GM23338 (cell line): Measurements from ENCODE around the gene EFCAB6. TPM values are rescaled to one million over a fixed set of nuclear protein-coding genes. Genes with fewer than 3 reads are reported as not detected.

Experiments
- ATAC-seq: fragments of 200-7000 bp; cut with Tn5 transposase; 3 replicates; pipeline ENCODE4 v1.9.1; 2020
- DNase-seq: peaks from one replicate; pipeline ENCODE4 v3.0.0-alpha.2; 2015; ENCODE audit warnings: low spot score
- H2AFZ ChIP-seq: fragments of 200-600 bp; sonication (generic); 2 replicates; pipeline ENCODE4 v1.8.0; 2016; ENCODE audit warnings: antibody characterized with exemption, mild to moderate bottlenecking, moderate library complexity
- H3F3A ChIP-seq: fragments of 200-600 bp; sonication (generic); replicated peaks from 2 replicates; pipeline ENCODE4 v1.8.0; 2017; ENCODE audit warnings: antibody characterized with exemption, mixed run types, low read depth
- H3K27ac ChIP-seq: fragments of 200-600 bp; sonication (generic); 2 replicates; pipeline ENCODE4 v1.6.1; 2016; ENCODE audit warnings: low read depth
- H3K27me3 ChIP-seq: fragments of 200-600 bp; sonication (generic); 2 replicates; pipeline ENCODE4 v1.8.0; 2016; ENCODE audit warnings: mild to moderate bottlenecking, mixed run types, moderate library complexity; ENCODE audit not compliant: insufficient read depth
- H3K36me3 ChIP-seq: fragments of 200-600 bp; sonication (generic); 2 replicates; pipeline ENCODE4 v1.8.0; 2016; ENCODE audit warnings: mild to moderate bottlenecking; ENCODE audit not compliant: insufficient read depth
- H3K4me1 ChIP-seq: fragments of 200-600 bp; sonication (generic); 2 replicates; pipeline ENCODE4 v1.8.0; 2016; ENCODE audit warnings: mild to moderate bottlenecking, moderate library complexity; ENCODE audit not compliant: insufficient read depth
- H3K4me2 ChIP-seq: fragments of 200-600 bp; sonication (generic); 2 replicates; pipeline ENCODE4 v1.7.1; 2017; ENCODE audit warnings: mixed run types
- H3K4me3 ChIP-seq: fragments of 200-600 bp; sonication (generic); 2 replicates; pipeline ENCODE4 v1.6.1; 2016; ENCODE audit warnings: mixed run types
- H3K79me2 ChIP-seq: fragments of 200-600 bp; sonication (generic); replicated peaks from 2 replicates; pipeline ENCODE4 v1.8.0; 2017; ENCODE audit warnings: mild to moderate bottlenecking; ENCODE audit not compliant: insufficient read depth
- H3K9me2 ChIP-seq: fragments of 200-600 bp; sonication (generic); 2 replicates; pipeline ENCODE4 v1.8.0; 2017; ENCODE audit not compliant: insufficient read depth
- H4K20me1 ChIP-seq: fragments of 200-600 bp; sonication (generic); replicated peaks from 2 replicates; pipeline ENCODE4 v1.8.0; 2017; ENCODE audit warnings: mild to moderate bottlenecking; ENCODE audit not compliant: insufficient read depth
- H3K27ac Mint-ChIP-seq: 2 replicates; pipeline ENCODE4 v1.8.0; 2020; ENCODE audit warnings: inconsistent platforms, mild to moderate bottlenecking, moderate library complexity, mixed read lengths
- H3K27me3 Mint-ChIP-seq: 3 replicates; pipeline ENCODE4 v1.8.0; 2022; ENCODE audit warnings: low read depth, mild to moderate bottlenecking, moderate library complexity, mixed read lengths, inconsistent platforms; ENCODE audit not compliant: insufficient read depth, poor library complexity
- H3K36me3 Mint-ChIP-seq: 3 replicates; pipeline ENCODE4 v1.8.0; 2021; ENCODE audit warnings: low read depth, mild to moderate bottlenecking, inconsistent platforms, moderate library complexity, mixed read lengths
- H3K4me1 Mint-ChIP-seq: 3 replicates; pipeline ENCODE4 v1.8.0; 2020; ENCODE audit warnings: mild to moderate bottlenecking, inconsistent platforms, mixed read lengths
- H3K4me3 Mint-ChIP-seq: 3 replicates; pipeline ENCODE4 v1.8.0; 2021; ENCODE audit warnings: moderate library complexity, mild to moderate bottlenecking, inconsistent platforms, mixed read lengths
- H3K9me3 Mint-ChIP-seq: 3 replicates; pipeline ENCODE4 v1.8.0; 2020; ENCODE audit warnings: moderate library complexity, mild to moderate bottlenecking, inconsistent platforms, mixed read lengths
- EZH2phosphoT487 ChIP-seq: fragments of 200-600 bp; sonication (generic); IDR thresholded peaks from one replicate; pipeline ENCODE4 v1.8.1; 2018; ENCODE audit warnings: antibody characterized with exemption; ENCODE audit not compliant: unreplicated experiment
- POLR2AphosphoS5 ChIP-seq: IDR thresholded peaks from 2 replicates; pipeline ENCODE4 v1.6.1; 2016; ENCODE audit warnings: antibody characterized with exemption, low read depth
- REST ChIP-seq: IDR thresholded peaks from one replicate; pipeline ENCODE4 v1.6.1; 2018; ENCODE audit warnings: antibody characterized with exemption; ENCODE audit not compliant: unreplicated experiment
- ZNF114 ChIP-seq: fragments of 250-450 bp; sonication (Bioruptor Pico); IDR thresholded peaks from 2 replicates; pipeline ENCODE4 v1.5.0; 2020; ENCODE audit warnings: mild to moderate bottlenecking, moderate library complexity
- ZNF331 ChIP-seq: fragments of 250-450 bp; sonication (Bioruptor Pico); IDR thresholded peaks from 2 replicates; pipeline ENCODE4 v1.5.0; 2020; ENCODE audit warnings: low read depth, mild to moderate bottlenecking, moderate library complexity
- ZNF462 ChIP-seq: fragments of 250-450 bp; sonication (Bioruptor Pico); IDR thresholded peaks from 2 replicates; pipeline ENCODE4 v1.5.0; 2020; ENCODE audit warnings: mild to moderate bottlenecking, moderate library complexity
- polyA plus RNA-seq: library from polyadenylated mRNA; unstranded; fragments of >200 nt; fragmentation: Nextera tagmentation; extraction: Ambion mirVana; gene quantifications from 2 replicates; pipeline ENCODE4 v1.2.1, GENCODE V29; 2016
- total RNA-seq: library from RNA; depleted of rRNA; stranded (reverse); fragments of >200 nt; shearing (Covaris generic); gene quantifications from 2 replicates; pipeline ENCODE4 v1.2.3, GENCODE V29; 2014
- TF ChIP-seq, protein P1 (sequence below), 2 experiments: fragments of 200-600 bp in 1 of 2; sonication (generic) in 1 of 2; conservative IDR thresholded peaks; 2 replicates each; pipeline versions ENCODE4 v1.5.1 to v1.6.1; 2016 to 2017; ENCODE audit warnings: antibody characterized with exemption in 2 of 2, low read depth in 2 of 2, mild to moderate bottlenecking in 2 of 2, moderate library complexity in 1 of 2
- TF ChIP-seq, protein P2 (sequence below): IDR thresholded peaks from 2 replicates; pipeline ENCODE4 v1.6.1; 2016; ENCODE audit warnings: antibody characterized with exemption

Gene EFCAB6
- total and polyA plus RNA-seq, 2 experiments from 2014 or later = 1.1 to 1.8 TPM

DNA sequence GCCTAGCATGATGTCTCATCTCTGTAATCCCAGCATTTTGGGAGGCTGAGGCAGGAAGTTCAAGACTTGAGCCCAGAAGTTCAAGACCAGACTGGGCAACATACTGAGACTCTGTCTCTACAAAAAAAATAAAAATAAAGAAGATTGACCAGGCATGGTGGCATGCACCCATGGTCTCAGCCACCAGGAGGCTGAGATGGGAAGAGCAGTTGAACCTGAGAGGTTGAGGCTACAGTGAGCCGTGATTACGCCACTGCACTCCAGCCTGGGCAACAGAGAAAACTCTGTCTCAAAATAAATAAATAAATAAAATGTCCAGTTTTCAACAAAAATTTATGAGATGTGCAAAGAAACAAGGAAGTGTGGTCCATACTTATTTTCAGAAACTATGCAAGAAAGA is 28.3 kb downstream of the EFCAB6 start:
- Mint-ChIP-seq H3K9me3 (no peaks in the 10 kb centered on the region), H3K27me3 (no peaks in the 10 kb centered on the region), H3K4me3 (no peak overlapping the region), H3K36me3 (no peaks in the 10 kb centered on the region), H3K4me1 (no peaks in the 10 kb centered on the region), H3K27ac (no peak overlapping the region)
- Histone ChIP-seq H3K9me2 (no peaks in the 10 kb centered on the region), H3K27me3 (no peaks in the 10 kb centered on the region), H3K4me2 (no peak overlapping the region), H3F3A (no peaks in the 10 kb centered on the region), H3K36me3 (no peaks in the 10 kb centered on the region), H3K27ac (no peak overlapping the region), H3K4me1 (no peaks in the 10 kb centered on the region), H4K20me1 (no peaks in the 10 kb centered on the region), H3K79me2 (no peaks in the 10 kb centered on the region), H3K4me3 (no peak overlapping the region), H2AFZ (no peak overlapping the region)
- TF ChIP-seq, protein P1, sequence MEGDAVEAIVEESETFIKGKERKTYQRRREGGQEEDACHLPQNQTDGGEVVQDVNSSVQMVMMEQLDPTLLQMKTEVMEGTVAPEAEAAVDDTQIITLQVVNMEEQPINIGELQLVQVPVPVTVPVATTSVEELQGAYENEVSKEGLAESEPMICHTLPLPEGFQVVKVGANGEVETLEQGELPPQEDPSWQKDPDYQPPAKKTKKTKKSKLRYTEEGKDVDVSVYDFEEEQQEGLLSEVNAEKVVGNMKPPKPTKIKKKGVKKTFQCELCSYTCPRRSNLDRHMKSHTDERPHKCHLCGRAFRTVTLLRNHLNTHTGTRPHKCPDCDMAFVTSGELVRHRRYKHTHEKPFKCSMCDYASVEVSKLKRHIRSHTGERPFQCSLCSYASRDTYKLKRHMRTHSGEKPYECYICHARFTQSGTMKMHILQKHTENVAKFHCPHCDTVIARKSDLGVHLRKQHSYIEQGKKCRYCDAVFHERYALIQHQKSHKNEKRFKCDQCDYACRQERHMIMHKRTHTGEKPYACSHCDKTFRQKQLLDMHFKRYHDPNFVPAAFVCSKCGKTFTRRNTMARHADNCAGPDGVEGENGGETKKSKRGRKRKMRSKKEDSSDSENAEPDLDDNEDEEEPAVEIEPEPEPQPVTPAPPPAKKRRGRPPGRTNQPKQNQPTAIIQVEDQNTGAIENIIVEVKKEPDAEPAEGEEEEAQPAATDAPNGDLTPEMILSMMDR (conservative IDR thresholded peaks at IDR 0.05; ENCODE audit: low read depth in 2 of 2) = peak; percentile 43 to 54
- no peak for TF ChIP-seq ZNF331 (CRISPR knock-in tag)
- TF ChIP-seq, protein P2, sequence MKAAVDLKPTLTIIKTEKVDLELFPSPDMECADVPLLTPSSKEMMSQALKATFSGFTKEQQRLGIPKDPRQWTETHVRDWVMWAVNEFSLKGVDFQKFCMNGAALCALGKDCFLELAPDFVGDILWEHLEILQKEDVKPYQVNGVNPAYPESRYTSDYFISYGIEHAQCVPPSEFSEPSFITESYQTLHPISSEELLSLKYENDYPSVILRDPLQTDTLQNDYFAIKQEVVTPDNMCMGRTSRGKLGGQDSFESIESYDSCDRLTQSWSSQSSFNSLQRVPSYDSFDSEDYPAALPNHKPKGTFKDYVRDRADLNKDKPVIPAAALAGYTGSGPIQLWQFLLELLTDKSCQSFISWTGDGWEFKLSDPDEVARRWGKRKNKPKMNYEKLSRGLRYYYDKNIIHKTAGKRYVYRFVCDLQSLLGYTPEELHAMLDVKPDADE = no peak
- ATAC-seq (peak; percentile 81), DNase-seq (peak; percentile 49)

- Histone ChIP-seq H3K4me2 (no peak overlapping the region), H3K27me3 (no peaks in the 10 kb centered on the region), H4K20me1 (no peaks in the 10 kb centered on the region), H3K79me2 (no peaks in the 10 kb centered on the region), H3K9me2 (no peaks in the 10 kb centered on the region), H3K27ac (no peak overlapping the region), H3F3A (no peaks in the 10 kb centered on the region), H2AFZ (no peak overlapping the region), H3K4me3 (no peak overlapping the region), H3K4me1 (no peaks in the 10 kb centered on the region), H3K36me3 (no peaks in the 10 kb centered on the region)
- Mint-ChIP-seq H3K4me1 (no peaks in the 10 kb centered on the region), H3K36me3 (no peaks in the 10 kb centered on the region), H3K9me3 (no peaks in the 10 kb centered on the region), H3K27me3 (no peaks in the 10 kb centered on the region), H3K4me3 (no peak overlapping the region), H3K27ac (no peak overlapping the region)
- DNase-seq = no peak
- no peak for ATAC-seq
- TF ChIP-seq REST (no peak), ZNF114 (CRISPR knock-in tag) (no peak), EZH2phosphoT487 (no peak), ZNF462 (CRISPR knock-in tag) (no peak), POLR2AphosphoS5 (no peak)
- TF ChIP-seq, protein P2 = no peak
These were observed 29.7 kb downstream of the EFCAB6 start for GRCh38 chr22:43782448-43782847.
